ENCODE data around the gene ARAP1.

DNA sequence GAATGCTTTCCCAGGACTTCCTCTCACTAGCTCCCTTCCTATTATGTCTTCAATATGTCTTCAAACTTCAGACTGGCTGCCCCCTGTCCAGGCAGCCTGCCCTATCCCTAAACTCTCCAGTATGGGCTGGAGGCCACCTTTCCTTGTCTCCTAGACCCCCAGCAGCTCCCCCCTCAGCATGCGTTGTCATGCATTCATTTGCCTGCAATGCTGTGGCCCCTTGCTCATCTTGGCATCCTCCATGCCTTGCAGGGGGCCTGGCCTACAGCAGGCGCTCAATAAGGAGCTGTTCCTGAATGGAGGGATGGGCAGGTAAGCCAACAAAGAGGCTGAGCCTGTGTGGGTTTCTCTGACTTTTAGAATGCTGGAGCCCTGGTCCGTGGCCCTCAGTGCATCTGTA lies 16.4 kb upstream of the ARAP1 start:
- TF ChIP-seq GATA2 (IDR thresholded peaks at IDR 0.05; ENCODE audit: low read depth, low read length) (no peak), GATA3 (IDR thresholded peaks at IDR 0.05; ENCODE audit: low read depth, low read length) (no peak)

Measured in SH-SY5Y (cell line).